H9 (cell line): ENCODE data around the gene SCD5. TPM values are rescaled to one million over a fixed set of nuclear protein-coding genes. Genes with fewer than 3 reads are reported as not detected.

Experiments used
- DNase-seq: peaks from one replicate; pipeline ENCODE4 v3.0.0-alpha.2; 2017
- H2AFZ ChIP-seq: one replicate; pipeline ENCODE4 v1.6.1; 2013; ENCODE audit warnings: mild to moderate bottlenecking, low read length, control low read depth, moderate library complexity
- H2AK5ac ChIP-seq: 2 replicates; pipeline ENCODE4 v1.6.1; 2013; ENCODE audit warnings: low read length, control low read depth, mixed read lengths; ENCODE audit not compliant: insufficient read length
- H2BK120ac ChIP-seq: one replicate; pipeline ENCODE4 v1.6.1; 2013; ENCODE audit warnings: low read depth, mild to moderate bottlenecking, low read length, control low read depth, inconsistent platforms; ENCODE audit not compliant: poor library complexity, severe bottlenecking
- H2BK12ac ChIP-seq: 2 replicates; pipeline ENCODE4 v1.6.1; 2013; ENCODE audit warnings: low read length, control low read depth, mixed read lengths, low read depth; ENCODE audit not compliant: insufficient read length
- H2BK15ac ChIP-seq: 2 replicates; pipeline ENCODE4 v1.6.1; 2013; ENCODE audit warnings: low read depth, low read length, control low read depth
- H2BK20ac ChIP-seq: one replicate; pipeline ENCODE4 v1.6.1; 2013; ENCODE audit warnings: low read depth, mild to moderate bottlenecking, low read length, control low read depth, inconsistent platforms; ENCODE audit not compliant: poor library complexity, severe bottlenecking
- H2BK5ac ChIP-seq: 2 replicates; pipeline ENCODE4 v1.6.1; 2013; ENCODE audit warnings: low read length, control low read depth, mixed read lengths; ENCODE audit not compliant: insufficient read length
- H3K14ac ChIP-seq: 2 replicates; pipeline ENCODE4 v1.6.1; 2013; ENCODE audit warnings: low read length, control low read depth; ENCODE audit not compliant: insufficient read depth
- H3K18ac ChIP-seq: 2 replicates; pipeline ENCODE4 v1.6.1; 2013; ENCODE audit warnings: low read depth, mild to moderate bottlenecking, mixed read lengths, low read length, control low read depth; ENCODE audit not compliant: insufficient read length
- H3K23ac ChIP-seq: 2 replicates; pipeline ENCODE4 v1.6.1; 2013; ENCODE audit warnings: low read length, control low read depth, mixed read lengths, low read depth; ENCODE audit not compliant: insufficient read length
- H3K23me2 ChIP-seq: 2 replicates; pipeline ENCODE4 v1.6.1; 2013; ENCODE audit warnings: low read depth, mild to moderate bottlenecking, mixed read lengths, low read length, control low read depth; ENCODE audit not compliant: insufficient read length, poor library complexity, severe bottlenecking
- H3K27ac ChIP-seq: 2 replicates; pipeline ENCODE4 v1.5.1; 2013; ENCODE audit warnings: low read length, control low read depth, mixed read lengths, low read depth; ENCODE audit not compliant: insufficient read length
- H3K27me3 ChIP-seq: 2 replicates; pipeline ENCODE4 v1.6.1; 2013; ENCODE audit warnings: low read length, control low read depth, inconsistent platforms; ENCODE audit not compliant: insufficient read depth
- H3K4ac ChIP-seq: 2 replicates; pipeline ENCODE4 v1.6.1; 2013; ENCODE audit warnings: low read depth, mild to moderate bottlenecking, control low read depth, inconsistent platforms, low read length, moderate library complexity
- H3K4me1 ChIP-seq: 2 replicates; pipeline ENCODE4 v1.6.1; 2013; ENCODE audit warnings: low read length, control low read depth, inconsistent platforms; ENCODE audit not compliant: insufficient read depth
- H3K4me2 ChIP-seq: 2 replicates; pipeline ENCODE4 v1.6.1; 2013; ENCODE audit warnings: low read length, control low read depth, mixed read lengths; ENCODE audit not compliant: insufficient read length, insufficient read depth
- H3K56ac ChIP-seq: 2 replicates; pipeline ENCODE4 v1.6.1; 2013; ENCODE audit warnings: low read depth, mild to moderate bottlenecking, mixed read lengths, low read length, control low read depth; ENCODE audit not compliant: insufficient read length
- H3K79me1 ChIP-seq: 2 replicates; pipeline ENCODE4 v1.6.1; 2013; ENCODE audit warnings: low read depth, mild to moderate bottlenecking, moderate library complexity, low read length, control low read depth, inconsistent platforms; ENCODE audit not compliant: insufficient read depth, poor library complexity, severe bottlenecking
- H3K79me2 ChIP-seq: 2 replicates; pipeline ENCODE4 v1.6.1; 2013; ENCODE audit warnings: low read length, control low read depth, inconsistent platforms; ENCODE audit not compliant: insufficient read depth
- H3K9ac ChIP-seq: 2 replicates; pipeline ENCODE4 v1.6.1; 2013; ENCODE audit warnings: low read length, control low read depth, mixed read lengths; ENCODE audit not compliant: insufficient read length; ENCODE audit errors: extremely low read depth
- H3K9me3 ChIP-seq: one replicate; pipeline ENCODE4 v1.6.1; 2013; ENCODE audit warnings: low read depth, low read length, inconsistent platforms; ENCODE audit not compliant: control insufficient read depth
- H3T11ph ChIP-seq: one replicate; pipeline ENCODE4 v1.6.1; 2013; ENCODE audit warnings: mild to moderate bottlenecking, low read length, control low read depth, inconsistent platforms
- H4K20me1 ChIP-seq: one replicate; pipeline ENCODE4 v1.6.1; 2013; ENCODE audit not compliant: control insufficient read depth, insufficient read length, insufficient read depth
- H4K5ac ChIP-seq: 2 replicates; pipeline ENCODE4 v1.6.1; 2013; ENCODE audit warnings: low read depth, mild to moderate bottlenecking, mixed read lengths, low read length, control low read depth; ENCODE audit not compliant: insufficient read length
- H4K8ac ChIP-seq: replicated peaks from 2 replicates; pipeline ENCODE4 v1.6.1; 2013; ENCODE audit warnings: low read length, control low read depth, mixed read lengths, low read depth; ENCODE audit not compliant: insufficient read length
- H4K91ac ChIP-seq: 2 replicates; pipeline ENCODE4 v1.6.1; 2013; ENCODE audit warnings: low read depth, mild to moderate bottlenecking, moderate library complexity, mixed read lengths, low read length, control low read depth; ENCODE audit not compliant: insufficient read length
- H3K27ac Mint-ChIP-seq, 3 experiments: 2 replicates in 2 of 3; 3 replicates in 1 of 3; pipeline ENCODE4 v1.8.0; 2020 to 2021; ENCODE audit warnings: mixed read lengths in 3 of 3, mild to moderate bottlenecking in 1 of 3, moderate library complexity in 1 of 3
- H3K27me3 Mint-ChIP-seq: 2 replicates; pipeline ENCODE4 v1.8.0; 2021; ENCODE audit warnings: low read depth, mild to moderate bottlenecking, moderate library complexity, mixed read lengths
- H3K36me3 Mint-ChIP-seq, 3 experiments: 2 replicates in 2 of 3; 3 replicates in 1 of 3; pipeline ENCODE4 v1.8.0; 2020 to 2021; ENCODE audit warnings: low read depth in 3 of 3, mixed read lengths in 3 of 3; ENCODE audit not compliant: insufficient read depth in 1 of 3
- H3K4me1 Mint-ChIP-seq, 2 experiments: 2 replicates each; pipeline ENCODE4 v1.8.0; 2020; ENCODE audit warnings: mixed read lengths in 2 of 2
- H3K4me3 Mint-ChIP-seq, 2 experiments: 2 replicates in 1 of 2; 3 replicates in 1 of 2; pipeline ENCODE4 v1.8.0; 2020 to 2021; ENCODE audit warnings: mild to moderate bottlenecking in 2 of 2, mixed read lengths in 2 of 2, moderate library complexity in 1 of 2
- H3K9me3 Mint-ChIP-seq, 2 experiments: 2 replicates in 1 of 2; 3 replicates in 1 of 2; pipeline ENCODE4 v1.8.0; 2020; ENCODE audit warnings: mild to moderate bottlenecking in 2 of 2, mixed read lengths in 2 of 2, moderate library complexity in 1 of 2
- WGBS: extraction: QIAGEN DNeasy Blood & Tissue Kit; methylation state at CpG from one replicate; pipeline ENCODE4 v1.1.7; 2013; ENCODE audit warnings: missing lambda C conversion rate, low lambda C conversion rate, mixed read lengths; ENCODE audit not compliant: insufficient read length; ENCODE audit errors: extremely low coverage; 5-methylcytosine and 5-hydroxymethylcytosine counted together
- total RNA-seq: library from RNA; stranded (reverse); gene quantifications from 2 replicates; pipeline ENCODE4 v1.2.1, GENCODE V29; 2021
- TF ChIP-seq, protein P1 (sequence below): fragments of 200-600 bp; sonication (generic); conservative IDR thresholded peaks from 3 replicates; pipeline ENCODE4 v1.8.0; 2021; ENCODE audit warnings: antibody characterized with exemption, mild to moderate bottlenecking

Gene SCD5
- total RNA-seq, 1 experiment from 2014 or later = 0.68 TPM

DNA sequence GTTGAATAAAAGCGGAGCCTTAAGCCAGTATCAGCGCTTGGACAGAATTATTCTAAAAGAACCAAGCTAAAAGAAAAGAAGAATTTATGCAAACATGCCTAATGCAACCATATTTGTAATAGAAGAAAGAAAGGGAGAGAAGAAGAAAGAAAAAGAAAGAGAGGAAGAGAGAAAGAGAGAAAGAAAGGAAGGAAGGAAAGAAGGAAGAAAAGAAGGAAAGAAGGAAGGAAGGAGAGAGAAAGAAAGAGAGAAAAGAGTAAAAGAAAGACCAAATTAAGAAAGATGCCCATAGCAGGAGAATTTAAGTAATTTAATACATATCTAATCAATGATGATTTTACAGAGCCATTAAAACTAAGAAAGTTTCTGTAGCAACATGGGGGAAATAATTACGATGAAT lies 206.0 kb downstream of the SCD5 start:
- no peak overlapping the region for H2BK12ac ChIP-seq
- no peak overlapping the region for H2BK15ac ChIP-seq
- H2AFZ ChIP-seq = no peak overlapping the region
- no peaks in the 10 kb centered on the region for H3K9me3 Mint-ChIP-seq
- no peak overlapping the region for H3K4me3 Mint-ChIP-seq
- H3K18ac ChIP-seq = no peak overlapping the region
- H3T11ph ChIP-seq = no peak overlapping the region
- H2AK5ac ChIP-seq = no peak overlapping the region
- H3K23ac ChIP-seq = no peak overlapping the region
- no peak overlapping the region for H4K8ac ChIP-seq
- no peak overlapping the region for H3K27ac ChIP-seq
- no peaks in the 10 kb centered on the region; a peak in 1 of 7 replicates for H3K36me3 Mint-ChIP-seq
- H2BK5ac ChIP-seq = no peak overlapping the region
- no peaks in the 10 kb centered on the region; the same call in 1 of the 2 replicates for H3K27me3 Mint-ChIP-seq
- H3K23me2 ChIP-seq = no peaks in the 10 kb centered on the region
- peaks cover 8% of the 10 kb centered on the region; the same call in 1 of the 2 replicates for H3K4me1 ChIP-seq
- no peak overlapping the region for H4K5ac ChIP-seq
- H4K91ac ChIP-seq = no peak overlapping the region
- no peak overlapping the region for H3K56ac ChIP-seq
- no peaks in the 10 kb centered on the region for H3K9me3 ChIP-seq
- H3K27ac Mint-ChIP-seq = no peak overlapping the region
- DNase-seq = no peak
- TF ChIP-seq, protein P1, sequence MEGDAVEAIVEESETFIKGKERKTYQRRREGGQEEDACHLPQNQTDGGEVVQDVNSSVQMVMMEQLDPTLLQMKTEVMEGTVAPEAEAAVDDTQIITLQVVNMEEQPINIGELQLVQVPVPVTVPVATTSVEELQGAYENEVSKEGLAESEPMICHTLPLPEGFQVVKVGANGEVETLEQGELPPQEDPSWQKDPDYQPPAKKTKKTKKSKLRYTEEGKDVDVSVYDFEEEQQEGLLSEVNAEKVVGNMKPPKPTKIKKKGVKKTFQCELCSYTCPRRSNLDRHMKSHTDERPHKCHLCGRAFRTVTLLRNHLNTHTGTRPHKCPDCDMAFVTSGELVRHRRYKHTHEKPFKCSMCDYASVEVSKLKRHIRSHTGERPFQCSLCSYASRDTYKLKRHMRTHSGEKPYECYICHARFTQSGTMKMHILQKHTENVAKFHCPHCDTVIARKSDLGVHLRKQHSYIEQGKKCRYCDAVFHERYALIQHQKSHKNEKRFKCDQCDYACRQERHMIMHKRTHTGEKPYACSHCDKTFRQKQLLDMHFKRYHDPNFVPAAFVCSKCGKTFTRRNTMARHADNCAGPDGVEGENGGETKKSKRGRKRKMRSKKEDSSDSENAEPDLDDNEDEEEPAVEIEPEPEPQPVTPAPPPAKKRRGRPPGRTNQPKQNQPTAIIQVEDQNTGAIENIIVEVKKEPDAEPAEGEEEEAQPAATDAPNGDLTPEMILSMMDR = no peak
- H3K27me3 ChIP-seq = no peaks in the 10 kb centered on the region
- no peak overlapping the region for H3K14ac ChIP-seq
- H3K4me1 Mint-ChIP-seq = peaks cover 29 to 30% of the 10 kb centered on the region in 2 experiments
- no peaks in the 10 kb centered on the region for H4K20me1 ChIP-seq
- no CpG with 5 or more reads among the region's 3 CpGs for WGBS
- no peaks in the 10 kb centered on the region for H3K79me2 ChIP-seq
- no peak overlapping the region for H3K4ac ChIP-seq
- no peak overlapping the region for H3K9ac ChIP-seq
- no peak overlapping the region for H2BK20ac ChIP-seq
- H3K4me2 ChIP-seq = no peak overlapping the region
- H3K79me1 ChIP-seq = no peaks in the 10 kb centered on the region
- H2BK120ac ChIP-seq = no peak overlapping the region
